DND-41 (cell line): ENCODE data around the gene SLC35D3.

Experiments used
- ATAC-seq: fragments of 200-7000 bp; cut with Tn5 transposase; 3 replicates; pipeline ENCODE4 v1.9.1; 2021; ENCODE audit warnings: low read depth; ENCODE audit not compliant: insufficient read depth
- DNase-seq: peaks from one replicate; pipeline ENCODE4 v3.0.0-alpha.2; 2020
- H2AFZ ChIP-seq: 2 replicates; pipeline ENCODE4 v1.6.0; 2012; ENCODE audit warnings: low read depth, low read length
- H3K27ac ChIP-seq: 2 replicates; pipeline ENCODE4 v1.5.1; 2012; ENCODE audit warnings: low read length, inconsistent platforms
- H3K27me3 ChIP-seq: fragments of 200-600 bp; sonication (generic); 2 replicates; pipeline ENCODE4 v1.6.0; 2012; ENCODE audit warnings: low read length, mild to moderate bottlenecking, inconsistent platforms; ENCODE audit not compliant: insufficient read depth, poor library complexity
- H3K36me3 ChIP-seq: 2 replicates; pipeline ENCODE4 v1.5.1; 2012; ENCODE audit warnings: low read length, inconsistent platforms; ENCODE audit not compliant: insufficient read depth
- H3K4me1 ChIP-seq: 2 replicates; pipeline ENCODE4 v1.5.1; 2012; ENCODE audit warnings: mild to moderate bottlenecking, low read length; ENCODE audit not compliant: insufficient read depth
- H3K4me2 ChIP-seq: 2 replicates; pipeline ENCODE4 v1.6.0; 2012; ENCODE audit warnings: mild to moderate bottlenecking, moderate library complexity, low read length, inconsistent platforms; ENCODE audit not compliant: insufficient read depth
- H3K4me3 ChIP-seq, 2 experiments: fragments of 200-600 bp in 1 of 2; shearing (Covaris generic) in 1 of 2; 2 replicates each; pipeline ENCODE4 v1.5.1; 2012 to 2016; ENCODE audit warnings: inconsistent platforms in 2 of 2, low read length in 2 of 2, mild to moderate bottlenecking in 2 of 2, low read depth in 1 of 2, moderate library complexity in 1 of 2
- H3K79me2 ChIP-seq: 2 replicates; pipeline ENCODE4 v1.6.0; 2012; ENCODE audit warnings: low read length, inconsistent platforms; ENCODE audit not compliant: insufficient read depth
- H3K9ac ChIP-seq: 2 replicates; pipeline ENCODE4 v1.6.0; 2012; ENCODE audit warnings: low read depth, mild to moderate bottlenecking, inconsistent platforms, low read length, moderate library complexity
- H3K9me3 ChIP-seq: 2 replicates; pipeline ENCODE4 v1.5.1; 2012; ENCODE audit warnings: low read length, moderate library complexity, mild to moderate bottlenecking, inconsistent platforms; ENCODE audit not compliant: insufficient read depth, severe bottlenecking
- H4K20me1 ChIP-seq: 2 replicates; pipeline ENCODE4 v1.6.0; 2012; ENCODE audit warnings: low read length; ENCODE audit not compliant: insufficient read depth
- EZH2 ChIP-seq: IDR thresholded peaks from 3 replicates; pipeline ENCODE4 v1.6.1; 2012; ENCODE audit warnings: borderline replicate concordance, low read depth, mild to moderate bottlenecking, moderate library complexity, low read length, inconsistent platforms; ENCODE audit not compliant: severe bottlenecking
- TF ChIP-seq, protein P1 (sequence below): IDR thresholded peaks from 2 replicates; pipeline ENCODE4 v1.5.1; 2012; ENCODE audit warnings: borderline replicate concordance, low read length, moderate library complexity, mild to moderate bottlenecking; ENCODE audit not compliant: poor library complexity, severe bottlenecking; ENCODE audit errors: extremely low read depth

SLC35D3 gene

DNA sequence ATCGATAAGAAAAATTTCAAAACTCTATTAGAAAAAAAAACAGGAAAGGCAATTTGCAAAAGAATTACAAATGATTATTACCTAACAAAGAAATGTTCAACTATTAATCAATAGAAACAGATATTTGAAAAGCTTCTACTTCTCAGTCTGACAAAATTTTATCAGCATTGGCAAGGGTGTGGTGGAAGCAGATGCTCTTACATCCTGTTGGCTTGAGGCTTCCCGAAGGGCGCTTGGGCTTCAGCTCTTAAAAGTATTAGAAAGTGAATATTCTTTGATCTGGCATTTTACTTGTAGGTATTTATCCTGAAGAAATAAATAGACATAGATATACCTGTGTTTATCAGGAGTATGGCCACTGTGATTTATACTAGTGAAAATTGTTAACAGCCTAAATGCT, 38.7 kb downstream of the SLC35D3 start:
- no peaks in the 10 kb centered on the region for H3K4me1 ChIP-seq
- H3K4me2 ChIP-seq, result no peak overlapping the region
- TF ChIP-seq, protein P1, sequence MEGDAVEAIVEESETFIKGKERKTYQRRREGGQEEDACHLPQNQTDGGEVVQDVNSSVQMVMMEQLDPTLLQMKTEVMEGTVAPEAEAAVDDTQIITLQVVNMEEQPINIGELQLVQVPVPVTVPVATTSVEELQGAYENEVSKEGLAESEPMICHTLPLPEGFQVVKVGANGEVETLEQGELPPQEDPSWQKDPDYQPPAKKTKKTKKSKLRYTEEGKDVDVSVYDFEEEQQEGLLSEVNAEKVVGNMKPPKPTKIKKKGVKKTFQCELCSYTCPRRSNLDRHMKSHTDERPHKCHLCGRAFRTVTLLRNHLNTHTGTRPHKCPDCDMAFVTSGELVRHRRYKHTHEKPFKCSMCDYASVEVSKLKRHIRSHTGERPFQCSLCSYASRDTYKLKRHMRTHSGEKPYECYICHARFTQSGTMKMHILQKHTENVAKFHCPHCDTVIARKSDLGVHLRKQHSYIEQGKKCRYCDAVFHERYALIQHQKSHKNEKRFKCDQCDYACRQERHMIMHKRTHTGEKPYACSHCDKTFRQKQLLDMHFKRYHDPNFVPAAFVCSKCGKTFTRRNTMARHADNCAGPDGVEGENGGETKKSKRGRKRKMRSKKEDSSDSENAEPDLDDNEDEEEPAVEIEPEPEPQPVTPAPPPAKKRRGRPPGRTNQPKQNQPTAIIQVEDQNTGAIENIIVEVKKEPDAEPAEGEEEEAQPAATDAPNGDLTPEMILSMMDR, result no peak
- TF ChIP-seq EZH2, result no peak
- H3K27me3 ChIP-seq, result peaks cover 12% of the 10 kb centered on the region
- H3K27ac ChIP-seq, result no peak overlapping the region
- no peak overlapping the region for H3K4me3 ChIP-seq
- no peak for ATAC-seq
- H3K9me3 ChIP-seq, result no peaks in the 10 kb centered on the region
- no peaks in the 10 kb centered on the region for H3K79me2 ChIP-seq
- no peak overlapping the region for H2AFZ ChIP-seq
- H4K20me1 ChIP-seq, result no peaks in the 10 kb centered on the region
- H3K36me3 ChIP-seq, result no peaks in the 10 kb centered on the region
- DNase-seq, result no peak
- no peak overlapping the region for H3K9ac ChIP-seq

DNA sequence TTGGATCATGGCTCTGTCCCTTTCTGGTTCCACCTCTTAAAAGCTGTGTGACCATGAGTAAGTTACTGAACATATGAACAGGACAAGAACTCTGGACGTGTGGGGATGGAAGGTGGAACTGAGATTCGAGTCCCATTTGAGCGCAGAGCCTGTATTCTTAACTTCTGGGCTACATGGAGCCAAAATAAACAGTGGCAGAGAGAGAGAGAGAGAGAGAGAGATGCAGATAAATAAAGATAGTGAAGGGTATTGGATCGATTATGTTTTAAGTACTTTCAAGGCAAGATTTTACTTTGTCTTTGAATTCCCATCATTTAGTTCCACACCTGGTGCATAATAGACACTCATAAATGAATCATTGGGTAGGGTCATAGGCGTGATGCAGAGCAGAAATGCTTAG, 39.7 kb downstream of the SLC35D3 start:
- Histone ChIP-seq H4K20me1 (no peaks in the 10 kb centered on the region), H3K36me3 (no peaks in the 10 kb centered on the region), H2AFZ (no peak overlapping the region), H3K4me3 (no peak overlapping the region), H3K9me3 (no peaks in the 10 kb centered on the region), H3K4me1 (no peaks in the 10 kb centered on the region), H3K9ac (no peak overlapping the region), H3K27ac (no peak overlapping the region), H3K4me2 (no peak overlapping the region), H3K79me2 (no peaks in the 10 kb centered on the region), H3K27me3 (peaks cover 12% of the 10 kb centered on the region)
- no peak for TF ChIP-seq EZH2
- TF ChIP-seq, protein P1, result no peak
- DNase-seq (no peak), ATAC-seq (no peak)

DNA sequence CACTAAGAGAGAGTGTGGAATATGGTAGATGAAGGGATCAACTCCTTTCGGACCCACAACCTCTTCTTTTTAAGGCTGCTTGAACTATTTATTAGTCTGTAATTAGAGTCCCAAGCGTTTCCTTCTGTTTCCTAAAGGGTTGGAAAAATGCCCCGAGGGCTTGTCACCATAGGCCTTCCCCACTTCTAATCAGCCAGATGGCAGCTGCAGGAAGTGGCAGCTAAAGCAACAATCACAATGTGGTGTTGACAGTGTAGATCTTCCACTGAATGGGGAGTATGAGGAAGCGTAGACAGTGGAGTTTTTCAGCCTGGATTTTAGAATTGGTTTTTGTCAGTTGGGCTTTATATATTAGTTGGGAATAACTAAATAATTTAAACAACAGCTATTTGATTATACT, 40.6 kb downstream of the SLC35D3 start:
- ATAC-seq (no peak; the same call in 2 of the 3 replicates), DNase-seq (no peak)
- no peak overlapping the region for H3K4me3 ChIP-seq
- no peaks in the 10 kb centered on the region for H3K4me1 ChIP-seq
- TF ChIP-seq EZH2, result no peak
- TF ChIP-seq, protein P1, result no peak
- H3K79me2 ChIP-seq, result no peaks in the 10 kb centered on the region
- H3K9me3 ChIP-seq, result no peaks in the 10 kb centered on the region
- no peaks in the 10 kb centered on the region for H3K36me3 ChIP-seq
- H3K27me3 ChIP-seq, result peaks cover 12% of the 10 kb centered on the region
- no peaks in the 10 kb centered on the region for H4K20me1 ChIP-seq
- no peak overlapping the region for H3K4me2 ChIP-seq
- H2AFZ ChIP-seq, result no peak overlapping the region
- H3K9ac ChIP-seq, result no peak overlapping the region
- H3K27ac ChIP-seq, result no peak overlapping the region

DNA sequence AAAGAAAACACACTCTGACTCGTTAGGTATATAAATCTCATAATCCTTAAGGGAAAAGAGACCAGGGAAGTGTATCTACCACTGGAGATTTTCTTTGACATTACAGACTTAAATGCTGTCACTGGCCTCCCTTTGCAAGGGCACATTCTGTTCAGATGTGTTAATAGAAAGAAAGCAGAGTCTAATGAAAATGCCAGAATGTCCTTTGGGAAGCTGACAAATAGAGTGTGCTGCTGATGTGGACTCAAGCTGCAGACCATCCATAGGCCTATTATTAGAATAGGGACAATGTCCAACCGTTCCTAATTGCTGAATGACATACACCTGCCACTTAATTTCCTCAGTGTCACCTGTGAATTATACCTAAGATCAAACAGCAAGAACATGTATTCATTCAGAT, 41.2 kb downstream of the SLC35D3 start:
- Histone ChIP-seq H4K20me1 (no peaks in the 10 kb centered on the region), H3K9me3 (no peaks in the 10 kb centered on the region), H2AFZ (no peak overlapping the region), H3K27ac (no peak overlapping the region), H3K79me2 (no peaks in the 10 kb centered on the region), H3K4me3 (no peak overlapping the region), H3K9ac (no peak overlapping the region), H3K36me3 (no peaks in the 10 kb centered on the region), H3K4me1 (no peaks in the 10 kb centered on the region), H3K4me2 (no peak overlapping the region), H3K27me3 (peaks cover 14% of the 10 kb centered on the region)
- no peak for DNase-seq
- no peak for TF ChIP-seq EZH2
- TF ChIP-seq, protein P1, result no peak
- ATAC-seq, result no peak
